GM18505 (cell line): ENCODE results near the gene PRG2.

Source experiments
- ATAC-seq: cut with Tn5 transposase; IDR thresholded peaks from one replicate; pipeline ENCODE4 v1.9.1; 2021; ENCODE audit not compliant: unreplicated experiment
- POLR2A ChIP-seq: IDR thresholded peaks from 4 replicates; pipeline ENCODE4 v1.6.1; 2011; ENCODE audit warnings: borderline replicate concordance; ENCODE audit not compliant: insufficient read depth, insufficient read length; ENCODE audit errors: extremely low read depth

PRG2 gene

DNA sequence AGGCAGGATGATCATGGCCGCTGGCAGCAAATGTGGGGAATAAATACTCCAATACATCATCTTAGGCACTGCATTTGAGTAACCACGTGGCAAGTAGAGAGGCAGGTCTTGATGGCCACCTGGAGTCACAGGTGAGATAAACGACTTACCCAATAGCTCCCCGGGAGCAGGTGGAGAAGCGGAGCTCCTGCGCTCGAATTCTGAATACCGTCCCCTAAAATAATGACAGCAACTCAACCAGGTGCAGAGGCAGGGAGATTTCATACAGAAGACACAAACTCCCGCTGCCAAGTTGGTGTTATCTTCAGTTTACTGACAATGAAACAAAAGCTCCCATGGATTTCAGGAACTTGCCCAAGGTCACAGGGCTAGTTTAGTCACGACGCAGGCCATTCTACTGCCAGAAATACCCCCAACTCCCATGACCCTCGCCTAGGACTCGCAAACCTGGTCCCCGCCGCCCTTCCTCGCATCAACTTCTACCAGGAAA lies 36.0 kb upstream of the PRG2 start:
- no peak for TF ChIP-seq POLR2A
- ATAC-seq: no peak

DNA sequence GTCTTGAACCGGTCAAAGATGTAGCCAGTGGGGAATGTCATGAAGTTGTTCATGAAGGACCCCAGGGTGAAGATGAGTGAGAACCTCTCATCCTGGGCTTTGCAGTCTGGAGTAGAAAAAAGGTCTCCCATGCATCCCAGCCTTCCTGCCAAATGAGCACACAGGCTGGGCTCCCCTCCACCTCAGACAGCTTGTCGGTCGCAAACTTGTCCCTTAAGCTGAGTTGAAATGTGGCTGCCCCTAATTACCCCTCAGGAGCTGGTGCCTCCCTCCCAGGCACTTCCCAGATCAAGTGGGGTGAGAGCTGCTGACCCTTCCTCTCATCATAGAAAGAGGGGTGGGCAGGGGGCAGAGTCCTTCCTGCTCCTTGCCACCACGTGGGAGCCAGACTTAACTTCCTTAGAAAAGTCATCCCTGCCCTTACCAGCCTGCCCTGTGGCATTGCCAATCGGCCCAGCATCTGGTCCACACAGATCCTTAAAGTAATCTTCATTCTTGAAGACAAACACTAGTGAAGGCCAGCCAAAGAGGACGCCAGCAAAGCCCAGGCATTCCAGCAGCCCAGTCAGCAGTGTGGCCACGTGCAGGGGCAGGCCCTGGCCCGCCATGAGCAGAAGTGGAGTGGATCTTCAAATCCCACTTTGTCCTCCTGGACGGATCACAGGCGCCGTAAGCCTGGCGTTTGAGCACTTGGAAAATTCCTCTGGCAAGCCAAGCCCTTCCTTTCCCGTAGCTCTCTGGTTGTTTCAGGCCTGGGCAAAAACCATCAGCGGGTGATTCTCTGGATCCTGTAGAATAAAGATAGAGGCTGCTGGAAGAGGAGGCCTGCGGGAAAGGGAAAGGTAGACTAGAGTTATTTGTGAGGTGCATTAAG lies 35.4 kb upstream of the PRG2 start:
- no peak for ATAC-seq
- no peak for TF ChIP-seq POLR2A

DNA sequence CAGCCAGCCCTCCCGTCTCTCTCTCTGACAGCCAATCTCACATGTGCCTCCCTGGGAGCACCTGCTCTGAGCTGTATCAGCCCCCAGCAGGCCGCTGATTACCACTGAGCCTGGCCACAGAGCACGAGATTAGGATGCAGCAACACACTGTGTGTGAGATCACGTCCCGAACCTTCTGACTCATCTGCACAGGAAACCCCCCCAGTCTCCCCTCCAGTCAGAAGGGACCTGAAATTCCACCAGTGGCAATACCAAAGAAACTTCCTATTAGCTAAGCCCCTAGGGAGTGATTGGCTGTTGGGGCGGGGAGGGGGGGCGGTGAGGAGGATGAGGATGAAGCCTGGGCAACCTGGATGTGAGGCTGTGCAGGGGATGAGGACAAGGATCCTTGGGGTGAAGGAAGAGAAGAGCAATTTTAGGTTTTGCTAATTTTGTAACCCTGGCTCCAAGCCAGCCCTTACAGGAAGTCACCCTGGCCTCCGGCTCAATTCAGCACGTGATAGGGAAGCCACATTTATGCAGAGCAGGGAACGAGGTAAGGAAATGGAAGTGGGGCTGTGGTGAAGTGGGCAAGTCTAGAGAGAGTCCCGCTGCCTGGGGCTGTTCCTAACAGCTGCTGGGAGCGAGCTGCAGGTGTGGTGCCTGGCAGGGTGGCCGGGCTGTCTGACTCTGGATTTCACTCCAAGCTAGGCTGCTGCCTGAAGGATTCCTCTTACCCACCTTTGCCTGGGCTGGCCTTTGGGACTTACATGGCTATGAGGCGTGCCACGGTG lies 34.5 kb upstream of the PRG2 start:
- ATAC-seq: peak; percentile 90
- peak; percentile 59 for TF ChIP-seq POLR2A

DNA sequence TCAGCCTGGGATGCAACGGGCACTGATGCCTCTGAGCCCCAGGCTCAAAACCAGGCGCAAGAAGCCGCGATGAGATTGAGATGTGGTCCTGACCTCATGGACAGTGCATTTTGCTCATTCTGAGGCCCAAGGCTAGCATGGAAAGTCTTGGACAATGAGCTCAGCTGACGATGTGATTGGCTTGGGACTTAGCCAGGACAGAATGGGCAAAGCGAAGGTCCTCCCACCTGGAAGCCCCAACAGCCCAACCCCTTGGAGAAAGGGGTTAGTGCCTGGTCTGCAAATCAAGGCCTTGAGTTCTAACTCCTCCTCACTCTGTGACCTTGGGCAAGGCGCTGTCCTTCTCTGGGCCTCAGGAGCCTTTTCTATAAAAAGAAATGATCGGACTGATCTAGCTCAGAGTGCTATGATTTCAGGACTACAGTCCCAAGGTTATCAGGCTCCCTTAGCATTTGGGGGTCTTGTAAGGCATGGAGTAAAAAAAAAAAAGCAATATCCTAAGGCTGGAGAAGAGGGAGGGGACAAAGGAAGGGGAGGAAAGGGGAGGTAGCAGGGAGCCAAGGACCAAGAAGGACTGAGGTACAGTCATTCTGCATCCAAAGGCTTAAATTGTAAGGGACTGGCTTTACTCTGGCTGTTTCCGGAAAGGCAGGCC lies 33.8 kb upstream of the PRG2 start:
- ATAC-seq: no peak
- TF ChIP-seq POLR2A: no peak

DNA sequence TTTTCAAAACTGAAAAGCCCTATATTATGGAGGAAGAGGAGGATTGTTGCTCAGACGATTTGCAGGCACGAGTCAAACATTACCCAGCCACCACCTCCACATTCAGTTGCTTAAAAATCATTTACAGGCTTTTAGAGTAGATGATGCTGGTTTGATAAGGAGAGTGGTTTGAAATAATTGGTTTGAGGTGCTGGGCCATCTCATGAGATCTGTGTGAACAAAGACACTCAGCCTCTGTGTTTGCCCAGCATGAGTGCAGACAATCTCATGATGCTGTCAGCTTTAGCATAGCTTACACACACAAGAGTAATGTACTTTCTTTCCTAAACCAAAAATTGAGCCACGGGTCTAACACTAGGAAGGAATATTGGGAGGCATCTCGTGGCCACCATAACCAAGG lies 32.2 kb upstream of the PRG2 start:
- peak; percentile 4 for TF ChIP-seq POLR2A
- ATAC-seq: no peak

DNA sequence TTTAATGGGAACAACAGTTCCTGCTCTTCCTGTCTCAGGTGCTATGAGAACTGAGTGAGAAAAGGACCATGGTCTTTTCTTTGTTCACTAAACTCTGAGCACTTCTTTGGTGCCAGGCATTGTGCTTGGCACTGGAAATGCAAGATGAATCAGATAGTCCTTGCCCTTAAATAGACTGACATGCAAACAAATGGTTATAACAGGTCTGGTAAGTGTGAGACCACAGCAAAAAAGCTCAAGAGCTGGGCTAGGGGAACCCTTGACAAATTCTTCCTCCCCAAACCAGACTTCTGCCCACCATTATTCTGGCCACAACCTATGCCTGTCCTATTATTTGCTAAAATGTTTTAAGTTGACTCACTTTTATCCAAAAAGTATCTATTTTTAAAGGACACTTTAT lies 31.4 kb upstream of the PRG2 start:
- no peak for ATAC-seq
- no peak for TF ChIP-seq POLR2A

DNA sequence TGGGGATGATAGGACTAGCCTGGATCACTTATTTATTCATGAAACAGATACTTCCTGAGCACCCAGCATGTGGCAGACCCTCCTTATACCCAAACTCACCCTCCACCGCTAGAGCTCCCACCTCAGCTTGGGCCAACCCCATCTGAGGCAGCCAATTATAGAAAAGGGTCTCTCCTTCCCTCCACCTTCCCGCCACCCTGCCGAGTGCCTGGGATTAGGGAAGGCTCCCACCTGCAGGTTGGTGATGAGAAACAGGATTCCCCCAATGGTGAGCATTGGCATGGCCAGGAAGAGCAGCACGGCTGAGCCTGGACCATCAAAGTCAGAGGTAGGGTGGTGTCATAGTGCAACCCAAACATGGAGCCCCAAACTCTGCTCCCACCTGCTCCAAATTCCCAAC lies 30.6 kb upstream of the PRG2 start:
- no peak for ATAC-seq
- TF ChIP-seq POLR2A: no peak

DNA sequence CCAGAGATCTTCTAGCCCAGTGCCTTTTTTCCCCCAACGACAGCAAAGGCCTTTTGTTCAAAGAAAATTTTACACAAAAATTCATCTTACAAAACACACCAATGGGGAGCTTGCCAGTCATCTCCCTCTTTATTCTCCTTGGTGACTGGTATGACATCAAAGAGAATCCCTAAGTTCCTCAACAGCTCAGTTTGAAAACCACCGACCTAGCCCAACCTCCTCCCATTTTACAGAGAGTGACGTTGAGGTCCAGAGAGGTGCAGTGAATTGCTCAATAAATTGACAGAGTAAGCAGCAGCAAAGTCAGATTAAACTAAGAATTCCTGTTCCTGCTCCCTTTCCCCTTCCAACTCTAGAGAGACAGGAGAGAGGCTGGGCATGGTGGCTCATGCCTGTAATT lies 28.7 kb upstream of the PRG2 start:
- ATAC-seq: no peak
- no peak for TF ChIP-seq POLR2A

DNA sequence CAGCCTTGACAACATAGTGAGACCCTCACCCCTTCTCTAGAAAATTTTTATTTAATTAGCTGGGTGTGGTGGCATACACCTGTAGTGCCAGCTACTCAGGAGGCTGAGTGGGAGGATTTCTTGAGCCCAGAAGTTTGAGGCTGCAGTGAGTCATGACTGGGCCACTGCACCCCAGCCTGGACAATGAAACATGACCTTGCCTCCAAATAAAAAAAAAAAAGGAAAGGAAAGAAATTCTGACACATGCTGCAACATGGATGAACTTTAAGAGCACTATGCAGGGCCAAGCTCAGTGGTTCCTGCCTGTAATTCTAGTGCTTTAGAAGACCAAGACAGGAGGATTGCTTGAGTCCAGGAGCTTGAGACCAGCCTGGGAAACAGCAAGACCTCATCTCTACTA lies 27.7 kb upstream of the PRG2 start:
- ATAC-seq: no peak
- TF ChIP-seq POLR2A: no peak

DNA sequence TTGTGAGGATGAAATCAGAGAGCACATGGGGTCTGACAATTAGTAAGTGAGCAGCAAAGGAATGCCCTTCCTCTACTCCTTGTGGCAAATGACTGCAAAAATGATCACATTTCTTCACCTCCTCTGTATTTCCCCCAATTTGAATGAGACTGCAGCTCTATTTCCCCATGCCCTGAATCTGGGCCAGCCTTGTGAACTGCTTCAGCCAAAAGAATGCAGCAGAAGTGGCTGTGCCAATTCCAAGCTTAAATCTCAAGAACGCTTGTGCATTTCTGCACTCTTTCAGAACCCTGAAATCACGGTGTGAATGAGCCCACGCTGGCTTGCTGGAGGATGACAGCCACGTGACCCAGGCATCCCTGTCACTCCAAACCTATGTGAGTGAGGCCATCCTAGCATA lies 26.6 kb upstream of the PRG2 start:
- no peak for ATAC-seq
- TF ChIP-seq POLR2A: no peak

DNA sequence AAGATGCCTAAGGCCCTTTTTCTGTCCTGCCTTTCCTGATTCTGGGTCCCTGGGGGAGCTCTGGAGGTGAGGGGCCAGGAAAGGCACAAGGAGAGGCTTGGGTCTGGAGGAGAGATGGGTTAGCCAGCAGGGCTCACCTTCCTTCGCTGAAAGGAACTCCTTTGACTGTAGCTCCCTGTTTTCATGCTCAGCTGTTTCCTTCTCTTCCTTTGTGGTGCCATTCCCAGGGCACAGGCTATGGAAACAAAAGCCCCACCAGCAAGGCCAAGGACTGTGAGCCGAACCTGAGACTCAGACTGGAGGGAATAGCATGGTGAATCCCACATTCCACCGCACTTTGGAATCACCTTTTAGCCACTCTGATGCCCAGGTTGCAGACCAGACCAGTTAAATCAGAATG lies 26.0 kb upstream of the PRG2 start:
- no peak for TF ChIP-seq POLR2A
- no peak for ATAC-seq

DNA sequence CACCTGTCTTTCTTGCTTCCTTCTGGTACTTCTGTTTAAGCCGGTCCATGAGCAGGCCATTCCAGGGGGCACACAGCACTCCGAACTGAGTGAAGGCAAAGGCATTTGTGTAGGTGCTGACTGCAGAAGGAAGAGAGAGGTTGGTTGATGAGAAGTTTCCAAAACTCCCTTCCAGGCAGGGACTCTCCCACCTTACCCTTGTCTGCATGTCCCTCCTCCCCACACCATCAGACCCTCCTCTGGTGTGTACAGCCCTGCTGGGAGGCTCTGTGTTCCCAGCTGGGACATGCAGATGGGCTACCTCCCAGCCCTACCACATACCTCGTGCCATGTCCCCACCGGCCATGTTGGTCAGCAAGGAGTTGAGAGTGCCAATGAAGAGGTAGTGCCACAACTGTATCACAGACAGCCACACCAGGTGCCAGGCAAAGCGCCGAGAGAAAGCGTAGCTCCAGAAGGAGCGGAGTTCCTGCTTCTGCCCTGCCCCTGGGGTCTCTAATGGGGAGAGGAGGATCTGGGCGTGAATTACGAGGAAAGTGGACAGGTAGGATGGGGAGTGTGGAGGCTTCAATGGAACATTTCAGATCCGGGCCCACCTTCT lies 24.3 kb upstream of the PRG2 start:
- no peak for TF ChIP-seq POLR2A
- no peak for ATAC-seq

DNA sequence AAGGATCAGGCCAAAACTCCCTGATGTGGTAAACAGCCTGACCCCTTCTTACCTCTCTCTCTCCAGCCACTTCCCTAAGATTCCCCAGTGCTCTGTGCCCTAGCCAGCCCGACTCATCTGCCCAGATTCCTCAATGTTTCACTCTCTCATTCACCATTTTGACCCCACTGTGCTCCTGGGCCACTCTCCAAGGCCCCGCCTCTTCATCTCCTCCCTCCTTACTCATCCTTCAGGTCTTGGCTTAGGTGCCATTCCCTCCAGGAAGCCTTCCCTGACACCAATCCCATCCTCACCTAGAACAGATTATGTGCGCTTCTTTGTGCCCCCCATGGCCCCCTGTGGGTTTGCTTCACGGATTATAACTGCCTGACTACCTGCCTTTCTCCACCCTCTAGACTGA lies 23.2 kb upstream of the PRG2 start:
- no peak for ATAC-seq
- no peak for TF ChIP-seq POLR2A
